ENCODE results near the gene KCNJ6.

GRCh38 chr21:37945036-37945435 is 28.8 kb upstream of the KCNJ6 start:
- TF ChIP-seq, protein P1, sequence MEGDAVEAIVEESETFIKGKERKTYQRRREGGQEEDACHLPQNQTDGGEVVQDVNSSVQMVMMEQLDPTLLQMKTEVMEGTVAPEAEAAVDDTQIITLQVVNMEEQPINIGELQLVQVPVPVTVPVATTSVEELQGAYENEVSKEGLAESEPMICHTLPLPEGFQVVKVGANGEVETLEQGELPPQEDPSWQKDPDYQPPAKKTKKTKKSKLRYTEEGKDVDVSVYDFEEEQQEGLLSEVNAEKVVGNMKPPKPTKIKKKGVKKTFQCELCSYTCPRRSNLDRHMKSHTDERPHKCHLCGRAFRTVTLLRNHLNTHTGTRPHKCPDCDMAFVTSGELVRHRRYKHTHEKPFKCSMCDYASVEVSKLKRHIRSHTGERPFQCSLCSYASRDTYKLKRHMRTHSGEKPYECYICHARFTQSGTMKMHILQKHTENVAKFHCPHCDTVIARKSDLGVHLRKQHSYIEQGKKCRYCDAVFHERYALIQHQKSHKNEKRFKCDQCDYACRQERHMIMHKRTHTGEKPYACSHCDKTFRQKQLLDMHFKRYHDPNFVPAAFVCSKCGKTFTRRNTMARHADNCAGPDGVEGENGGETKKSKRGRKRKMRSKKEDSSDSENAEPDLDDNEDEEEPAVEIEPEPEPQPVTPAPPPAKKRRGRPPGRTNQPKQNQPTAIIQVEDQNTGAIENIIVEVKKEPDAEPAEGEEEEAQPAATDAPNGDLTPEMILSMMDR (IDR thresholded peaks at IDR 0.05): no peak
- no peak for TF ChIP-seq POLR2AphosphoS5 (IDR thresholded peaks at IDR 0.05; ENCODE audit: low read depth, low read length)
- TF ChIP-seq, protein P2, sequence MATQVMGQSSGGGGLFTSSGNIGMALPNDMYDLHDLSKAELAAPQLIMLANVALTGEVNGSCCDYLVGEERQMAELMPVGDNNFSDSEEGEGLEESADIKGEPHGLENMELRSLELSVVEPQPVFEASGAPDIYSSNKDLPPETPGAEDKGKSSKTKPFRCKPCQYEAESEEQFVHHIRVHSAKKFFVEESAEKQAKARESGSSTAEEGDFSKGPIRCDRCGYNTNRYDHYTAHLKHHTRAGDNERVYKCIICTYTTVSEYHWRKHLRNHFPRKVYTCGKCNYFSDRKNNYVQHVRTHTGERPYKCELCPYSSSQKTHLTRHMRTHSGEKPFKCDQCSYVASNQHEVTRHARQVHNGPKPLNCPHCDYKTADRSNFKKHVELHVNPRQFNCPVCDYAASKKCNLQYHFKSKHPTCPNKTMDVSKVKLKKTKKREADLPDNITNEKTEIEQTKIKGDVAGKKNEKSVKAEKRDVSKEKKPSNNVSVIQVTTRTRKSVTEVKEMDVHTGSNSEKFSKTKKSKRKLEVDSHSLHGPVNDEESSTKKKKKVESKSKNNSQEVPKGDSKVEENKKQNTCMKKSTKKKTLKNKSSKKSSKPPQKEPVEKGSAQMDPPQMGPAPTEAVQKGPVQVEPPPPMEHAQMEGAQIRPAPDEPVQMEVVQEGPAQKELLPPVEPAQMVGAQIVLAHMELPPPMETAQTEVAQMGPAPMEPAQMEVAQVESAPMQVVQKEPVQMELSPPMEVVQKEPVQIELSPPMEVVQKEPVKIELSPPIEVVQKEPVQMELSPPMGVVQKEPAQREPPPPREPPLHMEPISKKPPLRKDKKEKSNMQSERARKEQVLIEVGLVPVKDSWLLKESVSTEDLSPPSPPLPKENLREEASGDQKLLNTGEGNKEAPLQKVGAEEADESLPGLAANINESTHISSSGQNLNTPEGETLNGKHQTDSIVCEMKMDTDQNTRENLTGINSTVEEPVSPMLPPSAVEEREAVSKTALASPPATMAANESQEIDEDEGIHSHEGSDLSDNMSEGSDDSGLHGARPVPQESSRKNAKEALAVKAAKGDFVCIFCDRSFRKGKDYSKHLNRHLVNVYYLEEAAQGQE (IDR thresholded peaks at IDR 0.05; ENCODE audit: insufficient read depth in 1 of 2, low read depth in 2 of 2, low read length in 1 of 2): no peak
